Hepatocyte (in vitro differentiated cells): ENCODE measurements around the gene SCN7A.

ENCODE experiments used
- EZH2 ChIP-seq: fragments of 200-600 bp; sonication (generic); IDR thresholded peaks from 2 replicates; pipeline ENCODE4 v1.6.1; 2016; ENCODE audit warnings: antibody characterized with exemption, mild to moderate bottlenecking, borderline replicate concordance
- EZH2phosphoT487 ChIP-seq: fragments of 200-600 bp; sonication (generic); IDR thresholded peaks from one replicate; pipeline ENCODE4 v1.6.1; 2018; ENCODE audit warnings: antibody characterized with exemption, mild to moderate bottlenecking, low read depth, moderate library complexity; ENCODE audit not compliant: unreplicated experiment, severe bottlenecking
- TF ChIP-seq, protein P1 (sequence below): fragments of 200-600 bp; sonication (generic); IDR thresholded peaks from 2 replicates; pipeline ENCODE4 v1.5.1; 2016; ENCODE audit warnings: antibody characterized with exemption, mild to moderate bottlenecking; ENCODE audit not compliant: poor library complexity

- no peak for TF ChIP-seq EZH2
- TF ChIP-seq, protein P1, sequence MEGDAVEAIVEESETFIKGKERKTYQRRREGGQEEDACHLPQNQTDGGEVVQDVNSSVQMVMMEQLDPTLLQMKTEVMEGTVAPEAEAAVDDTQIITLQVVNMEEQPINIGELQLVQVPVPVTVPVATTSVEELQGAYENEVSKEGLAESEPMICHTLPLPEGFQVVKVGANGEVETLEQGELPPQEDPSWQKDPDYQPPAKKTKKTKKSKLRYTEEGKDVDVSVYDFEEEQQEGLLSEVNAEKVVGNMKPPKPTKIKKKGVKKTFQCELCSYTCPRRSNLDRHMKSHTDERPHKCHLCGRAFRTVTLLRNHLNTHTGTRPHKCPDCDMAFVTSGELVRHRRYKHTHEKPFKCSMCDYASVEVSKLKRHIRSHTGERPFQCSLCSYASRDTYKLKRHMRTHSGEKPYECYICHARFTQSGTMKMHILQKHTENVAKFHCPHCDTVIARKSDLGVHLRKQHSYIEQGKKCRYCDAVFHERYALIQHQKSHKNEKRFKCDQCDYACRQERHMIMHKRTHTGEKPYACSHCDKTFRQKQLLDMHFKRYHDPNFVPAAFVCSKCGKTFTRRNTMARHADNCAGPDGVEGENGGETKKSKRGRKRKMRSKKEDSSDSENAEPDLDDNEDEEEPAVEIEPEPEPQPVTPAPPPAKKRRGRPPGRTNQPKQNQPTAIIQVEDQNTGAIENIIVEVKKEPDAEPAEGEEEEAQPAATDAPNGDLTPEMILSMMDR: no peak
- TF ChIP-seq EZH2phosphoT487: no peak
Measured at GRCh38 chr2:166468124-166469024, 25.7 kb downstream of the SCN7A start.
